BLaER1 (cell line): Measurements from ENCODE around the gene ZNF391.

Experiments used
- H3K27ac ChIP-seq: shearing (Covaris generic); formaldehyde crosslinking; 2 replicates; pipeline ENCODE4 v1.8.1; 2022
- H3K27me3 ChIP-seq: shearing (Covaris generic); formaldehyde crosslinking; 2 replicates; pipeline ENCODE4 v1.8.1; 2022
- H3K36me3 ChIP-seq: shearing (Covaris generic); formaldehyde crosslinking; 2 replicates; pipeline ENCODE4 v1.8.1; 2022
- H3K4me1 ChIP-seq: shearing (Covaris generic); formaldehyde crosslinking; 2 replicates; pipeline ENCODE4 v1.8.1; 2022
- H3K4me2 ChIP-seq: shearing (Covaris generic); formaldehyde crosslinking; 2 replicates; pipeline ENCODE4 v1.8.1; 2022
- H3K4me3 ChIP-seq: shearing (Covaris generic); formaldehyde crosslinking; 2 replicates; pipeline ENCODE4 v1.8.1; 2022
- H3K9ac ChIP-seq: shearing (Covaris generic); formaldehyde crosslinking; 2 replicates; pipeline ENCODE4 v1.8.1; 2022
- H3K9me3 ChIP-seq: shearing (Covaris generic); formaldehyde crosslinking; 2 replicates; pipeline ENCODE4 v1.8.1; 2022
- H4K20me1 ChIP-seq: shearing (Covaris generic); formaldehyde crosslinking; 2 replicates; pipeline ENCODE4 v1.8.1; 2022
- Cebpa-rat ChIP-seq: shearing (Covaris generic); IDR thresholded peaks from 2 replicates; pipeline ENCODE4 v1.8.1; 2022

The ZNF391 gene

DNA sequence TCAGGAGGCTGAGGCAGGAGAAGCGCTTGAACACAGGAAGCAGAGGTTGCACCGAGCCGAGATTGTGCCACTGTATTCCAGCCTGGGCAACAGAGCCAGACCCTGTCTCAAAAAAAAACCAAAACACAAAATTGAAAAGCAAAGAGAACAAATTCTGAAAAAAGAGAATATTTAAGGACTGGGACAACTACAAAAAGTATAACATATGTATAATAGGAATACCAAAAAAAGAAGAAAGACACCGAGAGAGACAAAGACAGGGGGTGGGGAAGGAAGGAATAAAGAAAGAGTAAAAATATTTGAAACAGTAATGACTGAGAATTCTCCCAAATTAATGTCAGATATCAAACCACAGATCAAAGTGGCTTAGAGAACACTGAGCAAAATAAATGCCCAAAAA, 5.5 kb upstream of the ZNF391 start:
- no peaks in the 10 kb centered on the region for H3K4me1 ChIP-seq
- H3K4me2 ChIP-seq = no peak overlapping the region

DNA sequence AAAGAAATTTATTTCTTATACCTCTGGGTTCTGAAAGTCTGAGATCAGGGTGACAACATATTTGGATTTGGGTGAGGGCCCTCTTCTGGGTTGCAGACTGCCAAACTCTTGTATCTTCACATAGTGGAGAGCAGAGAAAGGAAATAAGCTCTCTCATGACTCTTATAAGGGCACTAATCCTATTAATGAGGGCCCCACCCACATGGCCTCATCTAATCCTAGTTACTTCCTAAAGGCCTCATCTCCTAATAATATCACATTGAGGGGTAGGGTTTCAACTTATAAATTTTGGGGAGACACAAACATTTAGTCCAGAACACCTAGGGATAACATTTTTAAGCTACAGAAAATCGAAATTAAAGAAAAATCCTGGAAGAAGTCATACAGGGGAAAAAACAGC, 5.1 kb upstream of the ZNF391 start:
- H3K27me3 ChIP-seq = no peaks in the 10 kb centered on the region
- no peaks in the 10 kb centered on the region for H3K4me1 ChIP-seq
- no peak overlapping the region for H3K4me2 ChIP-seq
- H3K4me3 ChIP-seq = no peak overlapping the region
- no peaks in the 10 kb centered on the region for H3K36me3 ChIP-seq
- peaks cover 41% of the 10 kb centered on the region for H3K9me3 ChIP-seq
- H3K9ac ChIP-seq = no peak overlapping the region
- no peaks in the 10 kb centered on the region for H4K20me1 ChIP-seq
- no peak for TF ChIP-seq Cebpa-rat
- H3K27ac ChIP-seq = no peak overlapping the region

More for the DNA sequence above, 5.5 kb upstream of the ZNF391 start:
- Histone ChIP-seq H3K27me3 (no peaks in the 10 kb centered on the region), H3K27ac (no peak overlapping the region), H3K4me3 (no peak overlapping the region), H4K20me1 (no peaks in the 10 kb centered on the region), H3K9ac (no peak overlapping the region), H3K36me3 (no peaks in the 10 kb centered on the region), H3K9me3 (peaks cover 41% of the 10 kb centered on the region)
- TF ChIP-seq Cebpa-rat = no peak

DNA sequence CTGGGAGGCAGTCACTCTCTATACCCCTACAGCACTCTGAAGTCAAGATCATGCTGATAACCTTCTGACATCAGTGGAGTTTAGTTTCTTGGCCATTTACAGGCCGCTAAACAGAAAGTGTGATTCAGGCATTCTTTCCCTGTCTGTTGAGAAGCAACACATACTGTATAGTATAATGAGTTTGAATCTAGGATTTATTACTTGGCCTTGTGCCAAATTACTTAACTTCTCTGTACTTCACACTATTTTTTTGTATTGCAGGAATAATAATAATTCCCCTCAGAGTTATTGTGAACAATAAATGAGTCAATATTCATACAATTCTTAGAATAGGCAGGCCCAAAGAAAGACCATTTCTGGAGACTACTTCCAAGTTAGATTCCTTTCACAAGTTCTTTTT, 4.1 kb downstream of the ZNF391 start:
- no peak overlapping the region for H3K4me2 ChIP-seq
- no peaks in the 10 kb centered on the region for H3K4me1 ChIP-seq
- H3K9me3 ChIP-seq = peaks cover 28% of the 10 kb centered on the region
- no peak overlapping the region for H3K27ac ChIP-seq
- no peak overlapping the region for H3K4me3 ChIP-seq
- H3K36me3 ChIP-seq = peaks cover 10% of the 10 kb centered on the region; the same call in 1 of the 2 replicates
- no peaks in the 10 kb centered on the region for H3K27me3 ChIP-seq
- no peak for TF ChIP-seq Cebpa-rat
- H3K9ac ChIP-seq = no peak overlapping the region
- H4K20me1 ChIP-seq = no peaks in the 10 kb centered on the region

DNA sequence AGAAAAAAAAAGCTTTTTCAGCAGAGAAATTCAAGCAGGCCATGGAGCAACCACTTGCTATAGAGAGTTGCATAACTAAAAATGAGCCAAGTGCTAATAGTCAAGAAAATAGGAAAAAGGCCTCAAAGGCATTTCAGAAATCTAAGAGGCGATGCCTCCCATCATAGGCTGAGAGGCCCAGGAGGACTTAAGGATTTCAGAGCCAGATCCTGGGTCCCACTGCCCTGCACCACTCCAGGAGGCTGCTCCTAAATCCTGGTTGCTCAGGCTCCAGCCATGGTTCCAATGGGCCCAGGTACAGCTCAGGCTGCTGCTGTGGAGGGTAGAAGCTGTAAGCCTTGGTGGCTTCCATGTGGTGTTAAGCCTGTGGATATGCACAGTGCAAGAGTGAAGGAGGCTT, 5.5 kb downstream of the ZNF391 start:
- Histone ChIP-seq H4K20me1 (no peaks in the 10 kb centered on the region), H3K9me3 (peaks cover 35% of the 10 kb centered on the region), H3K4me1 (no peaks in the 10 kb centered on the region), H3K4me2 (no peak overlapping the region), H3K4me3 (no peak overlapping the region), H3K27me3 (no peaks in the 10 kb centered on the region), H3K36me3 (peaks cover 22% of the 10 kb centered on the region), H3K27ac (no peak overlapping the region), H3K9ac (no peak overlapping the region)
- no peak for TF ChIP-seq Cebpa-rat

DNA sequence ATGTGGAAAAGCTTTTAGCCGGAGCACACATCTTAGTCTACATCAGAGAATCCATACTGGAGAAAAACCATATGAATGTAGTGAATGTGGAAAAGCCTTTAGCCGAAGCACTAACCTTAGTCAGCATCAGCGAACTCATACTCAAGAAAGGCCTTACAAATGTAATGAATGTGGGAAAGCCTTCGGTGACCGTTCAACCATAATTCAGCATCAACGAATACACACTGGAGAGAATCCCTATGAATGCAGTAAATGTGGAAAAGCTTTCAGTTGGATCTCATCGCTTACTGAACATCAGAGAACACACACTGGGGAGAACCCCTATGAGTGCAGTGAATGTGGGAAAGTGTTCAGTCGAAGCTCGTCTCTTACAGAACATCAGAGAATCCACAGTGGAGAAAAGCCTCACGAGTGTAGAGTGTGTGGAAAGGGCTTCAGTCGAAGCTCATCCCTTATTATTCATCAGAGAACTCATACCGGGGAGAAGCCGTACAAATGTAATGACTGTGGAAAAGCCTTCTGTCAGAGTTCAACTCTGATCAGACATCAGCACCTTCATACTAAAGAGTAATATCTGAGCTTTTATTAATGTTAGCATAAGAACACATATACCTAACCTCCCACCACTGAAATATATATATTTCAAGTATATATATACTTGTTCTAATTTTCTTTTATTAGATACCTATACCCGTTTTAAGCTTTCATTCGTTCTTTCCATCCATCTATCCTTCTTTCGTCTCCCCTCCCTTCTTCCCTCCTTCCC, 12.5 kb downstream of the ZNF391 start:
- no peak for TF ChIP-seq Cebpa-rat
- no peaks in the 10 kb centered on the region for H3K27me3 ChIP-seq
- H4K20me1 ChIP-seq = no peaks in the 10 kb centered on the region
- H3K4me3 ChIP-seq = no peak overlapping the region
- H3K4me1 ChIP-seq = no peaks in the 10 kb centered on the region
- H3K9me3 ChIP-seq = peaks cover 73% of the 10 kb centered on the region
- no peak overlapping the region for H3K4me2 ChIP-seq
- H3K9ac ChIP-seq = no peak overlapping the region
- no peak overlapping the region for H3K27ac ChIP-seq
- peaks cover 51% of the 10 kb centered on the region for H3K36me3 ChIP-seq

DNA sequence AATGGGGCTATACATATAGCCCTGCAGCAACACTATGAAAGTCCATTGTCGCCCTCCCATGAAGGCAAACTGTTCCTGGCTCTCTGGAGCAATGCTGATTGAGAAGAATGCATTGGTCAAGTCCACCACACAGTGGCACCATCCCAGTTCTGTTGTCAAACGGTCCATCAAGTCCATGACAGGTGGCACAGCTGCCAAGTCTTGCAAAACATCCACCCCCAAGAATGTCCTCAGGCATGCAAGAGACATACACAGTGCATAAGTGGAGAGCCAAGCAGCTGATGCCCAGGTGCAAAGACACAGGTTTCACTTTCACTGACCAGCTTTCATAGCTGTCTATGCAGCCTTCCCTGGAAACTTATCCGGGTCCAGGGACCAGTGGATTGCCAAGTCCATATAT, 17.5 kb downstream of the ZNF391 start:
- H3K36me3 ChIP-seq = peaks cover 13% of the 10 kb centered on the region

DNA sequence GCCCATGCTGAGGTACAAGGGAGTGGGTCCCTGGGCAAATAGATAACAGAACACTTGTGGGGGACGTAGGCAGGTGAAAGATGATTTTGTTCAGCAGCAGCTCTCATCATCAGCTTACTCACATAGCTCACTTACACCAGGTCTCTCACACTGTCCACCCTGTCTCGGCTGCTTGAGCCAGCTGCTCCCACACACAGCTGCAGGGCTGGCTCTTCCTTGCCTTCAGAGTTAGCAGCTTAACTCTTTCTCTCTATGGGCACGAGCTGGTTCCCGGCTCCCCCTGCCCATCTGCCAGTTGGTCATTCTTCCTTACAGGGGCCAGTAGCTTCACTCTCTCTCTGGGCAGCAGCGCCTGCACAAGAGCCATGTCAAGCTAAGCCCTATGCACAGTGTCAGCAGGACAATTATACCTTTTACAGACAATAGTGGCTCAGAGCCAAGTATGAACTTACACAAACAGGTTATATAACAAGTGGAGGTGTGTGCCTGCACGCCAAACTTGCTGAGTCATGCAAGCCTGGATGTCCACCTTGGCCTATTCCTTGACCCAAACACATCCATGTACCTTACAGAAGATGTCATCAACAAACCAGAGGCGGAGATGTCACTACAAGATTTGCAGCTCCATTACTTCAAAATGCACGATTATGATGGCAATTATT, 18.7 kb downstream of the ZNF391 start:
- Histone ChIP-seq H3K4me3 (no peak overlapping the region), H3K27me3 (no peaks in the 10 kb centered on the region), H4K20me1 (no peaks in the 10 kb centered on the region), H3K4me2 (no peak overlapping the region), H3K4me1 (peaks cover 6% of the 10 kb centered on the region; the same call in 1 of the 2 replicates), H3K36me3 (peaks cover 5% of the 10 kb centered on the region), H3K9me3 (peaks cover 27% of the 10 kb centered on the region), H3K9ac (no peak overlapping the region), H3K27ac (no peak overlapping the region)
- no peak for TF ChIP-seq Cebpa-rat

More for the DNA sequence above, 17.5 kb downstream of the ZNF391 start:
- Histone ChIP-seq H3K4me2 (no peak overlapping the region), H3K27ac (no peak overlapping the region), H3K27me3 (no peaks in the 10 kb centered on the region), H3K9ac (no peak overlapping the region), H3K4me3 (no peak overlapping the region), H3K9me3 (peaks cover 38% of the 10 kb centered on the region), H4K20me1 (no peaks in the 10 kb centered on the region), H3K4me1 (peaks cover 6% of the 10 kb centered on the region; the same call in 1 of the 2 replicates)
- TF ChIP-seq Cebpa-rat = no peak

DNA sequence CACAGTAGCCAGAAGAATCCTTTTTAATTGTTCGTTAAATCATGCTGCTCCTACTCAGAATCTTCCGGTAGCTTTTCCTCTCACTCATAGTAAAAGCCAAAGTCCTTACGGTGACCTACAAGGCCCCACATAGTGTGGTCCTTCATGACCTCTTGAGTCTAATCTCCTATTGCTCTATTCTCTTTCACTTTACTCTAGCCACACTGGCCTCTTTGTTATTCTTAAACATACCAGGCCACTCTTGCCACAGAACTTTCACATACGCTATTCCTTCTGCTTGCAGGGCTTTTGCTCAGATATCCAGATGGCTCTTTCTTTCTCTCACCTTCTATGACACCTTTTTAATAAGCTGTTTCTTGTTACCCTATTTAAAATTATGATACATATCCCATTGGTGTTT, 25.7 kb downstream of the ZNF391 start:
- TF ChIP-seq Cebpa-rat = no peak
- Histone ChIP-seq H3K9ac (no peak overlapping the region), H3K27ac (no peak overlapping the region), H3K36me3 (no peaks in the 10 kb centered on the region; the same call in 1 of the 2 replicates), H3K4me2 (no peak overlapping the region), H3K4me3 (no peak overlapping the region), H3K27me3 (no peaks in the 10 kb centered on the region), H3K9me3 (peaks cover 29% of the 10 kb centered on the region), H4K20me1 (no peaks in the 10 kb centered on the region), H3K4me1 (no peaks in the 10 kb centered on the region)

DNA sequence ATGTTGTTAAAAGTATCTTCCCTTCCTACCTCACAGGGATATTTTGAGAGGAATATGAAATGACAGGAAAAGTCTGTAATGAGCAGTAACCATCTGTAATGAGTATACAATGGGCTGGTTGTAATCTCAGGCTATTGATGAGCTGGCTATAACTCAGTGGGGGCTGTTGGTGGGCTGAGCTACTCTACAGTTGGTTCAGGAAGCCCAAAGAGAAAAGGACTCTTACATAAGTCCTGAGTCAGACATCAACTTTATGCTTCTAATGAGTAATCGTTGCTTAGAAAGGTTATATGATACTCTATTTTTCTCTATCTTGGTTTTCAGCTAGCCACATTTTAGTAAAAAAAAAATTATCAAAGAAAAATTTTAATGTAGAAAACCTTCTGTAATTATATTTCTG, 26.4 kb downstream of the ZNF391 start:
- Histone ChIP-seq H3K9ac (no peak overlapping the region), H3K4me1 (no peaks in the 10 kb centered on the region), H3K27me3 (no peaks in the 10 kb centered on the region), H3K9me3 (peaks cover 29% of the 10 kb centered on the region), H3K4me2 (no peak overlapping the region), H3K27ac (no peak overlapping the region), H3K36me3 (no peaks in the 10 kb centered on the region; the same call in 1 of the 2 replicates), H4K20me1 (no peaks in the 10 kb centered on the region), H3K4me3 (no peak overlapping the region)
- no peak for TF ChIP-seq Cebpa-rat

DNA sequence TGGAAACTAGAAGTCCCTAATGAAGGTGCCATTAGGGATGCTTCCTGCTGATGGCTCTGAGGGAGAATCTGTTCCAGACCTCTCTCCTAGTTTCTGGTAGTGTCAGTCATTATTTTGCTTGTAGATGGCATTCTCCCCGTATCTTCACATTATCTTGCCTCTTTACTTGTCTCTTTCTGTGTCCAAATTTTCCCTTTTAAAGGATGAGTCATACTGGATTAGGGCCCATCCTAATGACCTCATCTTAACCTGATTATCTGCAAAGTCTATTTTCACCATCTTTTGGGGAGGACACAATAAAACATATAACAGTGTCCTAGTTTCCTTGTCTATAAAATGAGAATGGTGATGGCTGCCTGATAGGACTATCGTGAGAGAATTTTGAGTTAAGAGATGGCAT, 27.3 kb downstream of the ZNF391 start:
- no peak for TF ChIP-seq Cebpa-rat
- Histone ChIP-seq H3K27ac (no peak overlapping the region), H3K9me3 (peaks cover 26% of the 10 kb centered on the region), H3K36me3 (no peaks in the 10 kb centered on the region; the same call in 1 of the 2 replicates), H3K4me3 (no peak overlapping the region), H3K4me1 (no peaks in the 10 kb centered on the region), H4K20me1 (no peaks in the 10 kb centered on the region), H3K4me2 (no peak overlapping the region), H3K9ac (no peak overlapping the region), H3K27me3 (no peaks in the 10 kb centered on the region)
